ENCODE measurements around the gene ZMAT5.

The ZMAT5 gene

GRCh38 chr22:29750559-29751538 is 16.0 kb downstream of the ZMAT5 start:
- Mint-ChIP-seq H3K4me3 (no peak overlapping the region), H3K4me1 (peaks cover 21% of the 10 kb centered on the region), H3K27me3 (no peaks in the 10 kb centered on the region), H3K9me3 (no peaks in the 10 kb centered on the region), H3K27ac (no peak overlapping the region), H3K36me3 (peaks cover 30% of the 10 kb centered on the region)
- no peak for ATAC-seq

- H3K9me3 Mint-ChIP-seq, result no peaks in the 10 kb centered on the region
- no peaks in the 10 kb centered on the region for H3K27me3 Mint-ChIP-seq
- peaks cover 13% of the 10 kb centered on the region for H3K4me1 Mint-ChIP-seq
- no peak overlapping the region for H3K4me3 Mint-ChIP-seq
- ATAC-seq, result no peak
- H3K27ac Mint-ChIP-seq, result no peak overlapping the region
- peaks cover 36% of the 10 kb centered on the region for H3K36me3 Mint-ChIP-seq
Measured at GRCh38 chr22:29750029-29750428, 16.8 kb downstream of the ZMAT5 start.

DNA sequence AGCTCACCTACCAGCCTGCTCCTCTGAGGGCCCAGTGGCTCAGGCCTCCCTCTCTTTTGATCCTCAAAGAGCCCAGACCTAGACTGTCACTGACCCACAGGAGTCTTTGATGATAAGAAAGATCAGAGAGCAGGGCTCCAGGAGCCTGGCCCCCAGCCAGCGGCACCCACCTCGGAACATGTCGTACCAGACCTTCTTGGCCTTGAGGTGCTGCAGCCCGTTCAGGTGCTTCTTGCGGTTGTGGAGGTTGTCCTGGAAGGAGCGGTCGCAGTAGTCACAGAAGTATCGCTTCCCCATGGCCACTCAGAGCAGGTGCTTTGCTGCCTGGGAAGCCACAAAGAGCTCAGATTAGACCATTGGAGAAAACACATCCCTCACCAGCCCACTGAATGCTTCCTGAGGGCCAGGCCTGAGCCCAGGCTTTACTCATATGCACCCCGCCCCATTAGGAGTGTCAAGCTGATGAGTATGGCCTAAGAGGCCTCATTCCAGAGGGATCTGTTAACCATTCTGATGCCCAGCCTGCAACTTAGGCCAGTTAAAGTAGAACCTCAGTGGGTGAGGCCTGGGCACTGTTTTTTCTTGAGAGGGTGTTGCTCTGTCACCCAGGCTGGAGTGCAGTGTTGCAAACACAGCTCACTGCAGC is 18.4 kb downstream of the ZMAT5 start:
- Mint-ChIP-seq H3K27ac (no peak overlapping the region), H3K27me3 (no peaks in the 10 kb centered on the region), H3K9me3 (no peaks in the 10 kb centered on the region), H3K4me3 (no peak overlapping the region), H3K36me3 (peaks cover 36% of the 10 kb centered on the region), H3K4me1 (peaks cover 7% of the 10 kb centered on the region)
- no peak for ATAC-seq

- ATAC-seq, result no peak
- Mint-ChIP-seq H3K4me1 (peaks cover 7% of the 10 kb centered on the region), H3K9me3 (no peaks in the 10 kb centered on the region), H3K4me3 (no peak overlapping the region), H3K27ac (no peak overlapping the region), H3K27me3 (no peaks in the 10 kb centered on the region), H3K36me3 (peaks cover 36% of the 10 kb centered on the region)
Measured at GRCh38 chr22:29747832-29748231, 19.0 kb downstream of the ZMAT5 start.

- Mint-ChIP-seq H3K27ac (no peak overlapping the region), H3K4me1 (no peaks in the 10 kb centered on the region), H3K4me3 (no peak overlapping the region), H3K27me3 (no peaks in the 10 kb centered on the region), H3K36me3 (peaks cover 51% of the 10 kb centered on the region), H3K9me3 (no peaks in the 10 kb centered on the region)
- ATAC-seq, result no peak
Measured at GRCh38 chr22:29744902-29745301, 21.9 kb downstream of the ZMAT5 start.

- Mint-ChIP-seq H3K36me3 (peaks cover 50% of the 10 kb centered on the region), H3K27ac (no peak overlapping the region), H3K4me3 (no peak overlapping the region), H3K27me3 (no peaks in the 10 kb centered on the region), H3K9me3 (no peaks in the 10 kb centered on the region), H3K4me1 (no peaks in the 10 kb centered on the region)
- no peak for ATAC-seq
Measured at GRCh38 chr22:29742326-29742725, 24.5 kb downstream of the ZMAT5 start.

GRCh38 chr22:29741926-29742325 is 24.9 kb downstream of the ZMAT5 start:
- peaks cover 50% of the 10 kb centered on the region for H3K36me3 Mint-ChIP-seq
- H3K9me3 Mint-ChIP-seq, result no peaks in the 10 kb centered on the region

DNA sequence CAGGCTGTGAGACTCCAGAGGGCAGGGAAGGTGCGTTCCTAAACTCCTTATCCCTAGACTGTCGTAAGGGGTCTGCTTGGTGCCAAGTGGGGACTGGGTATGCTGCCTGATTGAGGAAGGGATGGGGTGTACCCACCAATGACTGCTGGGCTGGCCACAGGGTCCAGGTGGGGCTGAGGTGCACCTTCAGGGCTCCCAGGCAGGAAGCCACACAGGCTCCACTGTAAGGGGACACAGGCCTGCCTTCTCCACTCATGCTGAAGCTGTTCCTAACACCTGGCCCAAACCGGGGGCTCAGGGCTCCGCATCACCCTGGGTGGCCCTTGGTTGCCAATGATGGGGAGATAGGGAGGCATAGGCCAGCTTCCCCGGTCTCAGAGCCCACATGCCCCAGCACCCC is 26.6 kb downstream of the ZMAT5 start:
- H3K27me3 Mint-ChIP-seq, result no peaks in the 10 kb centered on the region
- H3K9me3 Mint-ChIP-seq, result no peaks in the 10 kb centered on the region
- no peak overlapping the region for H3K4me3 Mint-ChIP-seq
- no peaks in the 10 kb centered on the region for H3K4me1 Mint-ChIP-seq
- no peak for ATAC-seq
- H3K27ac Mint-ChIP-seq, result no peak overlapping the region
- peaks cover 54% of the 10 kb centered on the region for H3K36me3 Mint-ChIP-seq

More at GRCh38 chr22:29741926-29742325, 24.9 kb downstream of the ZMAT5 start:
- Mint-ChIP-seq H3K27me3 (no peaks in the 10 kb centered on the region), H3K27ac (no peak overlapping the region), H3K4me3 (no peak overlapping the region), H3K4me1 (no peaks in the 10 kb centered on the region)
- no peak for ATAC-seq

- peaks cover 58% of the 10 kb centered on the region for H3K36me3 Mint-ChIP-seq
- H3K4me1 Mint-ChIP-seq, result peaks cover 3% of the 10 kb centered on the region
- no peaks in the 10 kb centered on the region for H3K9me3 Mint-ChIP-seq
- ATAC-seq, result no peak
- H3K27ac Mint-ChIP-seq, result no peak overlapping the region
- no peaks in the 10 kb centered on the region for H3K27me3 Mint-ChIP-seq
- H3K4me3 Mint-ChIP-seq, result no peak overlapping the region
Measured at GRCh38 chr22:29739346-29739875, 27.4 kb downstream of the ZMAT5 start.

- no peak overlapping the region for H3K27ac Mint-ChIP-seq
Measured at GRCh38 chr22:29738118-29738815, 28.5 kb downstream of the ZMAT5 start.

DNA sequence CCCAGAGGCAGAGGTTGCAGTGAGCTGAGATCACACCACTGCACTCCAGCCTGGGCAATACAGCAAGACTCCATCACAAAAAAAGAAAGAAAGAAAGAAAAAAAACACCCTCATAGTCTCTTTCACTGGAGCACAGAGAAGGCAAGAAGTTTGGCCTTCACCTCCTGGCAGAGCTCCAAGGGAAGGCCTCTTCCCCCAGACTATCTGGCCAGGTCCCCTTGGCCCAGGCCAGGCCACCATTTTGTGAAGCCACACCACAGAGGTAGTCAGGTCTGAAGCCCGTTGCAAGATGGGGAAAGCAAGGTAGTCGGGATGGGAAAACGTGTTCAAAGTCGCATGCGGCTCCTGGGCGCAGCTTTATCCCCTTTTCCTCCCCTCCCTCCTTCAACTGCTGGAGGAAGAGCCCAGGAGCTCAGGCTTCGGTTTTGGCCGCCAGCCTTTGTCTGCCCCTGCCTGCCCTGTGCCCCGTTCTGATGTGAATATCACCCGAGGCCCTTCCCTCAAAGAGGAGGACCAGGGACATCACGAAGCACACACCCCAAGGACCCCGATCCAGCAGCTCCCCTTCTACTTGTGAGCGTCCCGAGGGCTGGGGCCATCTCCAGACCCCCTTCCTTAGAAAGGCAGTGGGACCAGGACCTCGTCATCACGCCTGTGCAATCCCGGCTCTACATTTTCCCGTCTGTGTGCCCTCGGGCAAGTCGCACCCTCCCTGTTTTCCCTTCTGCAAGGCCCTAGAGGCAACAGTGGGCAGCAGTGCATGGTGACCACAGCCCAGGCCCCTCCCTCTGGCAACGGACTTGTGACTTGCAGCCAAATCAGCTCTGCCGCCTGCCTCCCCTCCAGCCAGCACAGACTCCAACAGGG is 29.3 kb downstream of the ZMAT5 start:
- H3K27ac Mint-ChIP-seq, result no peak overlapping the region

More at GRCh38 chr22:29738118-29738815, 28.5 kb downstream of the ZMAT5 start:
- H3K4me3 Mint-ChIP-seq, result no peak overlapping the region
- H3K9me3 Mint-ChIP-seq, result no peaks in the 10 kb centered on the region
- H3K27me3 Mint-ChIP-seq, result no peaks in the 10 kb centered on the region
- H3K36me3 Mint-ChIP-seq, result peaks cover 65% of the 10 kb centered on the region
- peaks cover 13% of the 10 kb centered on the region for H3K4me1 Mint-ChIP-seq
- no peak for ATAC-seq

DNA sequence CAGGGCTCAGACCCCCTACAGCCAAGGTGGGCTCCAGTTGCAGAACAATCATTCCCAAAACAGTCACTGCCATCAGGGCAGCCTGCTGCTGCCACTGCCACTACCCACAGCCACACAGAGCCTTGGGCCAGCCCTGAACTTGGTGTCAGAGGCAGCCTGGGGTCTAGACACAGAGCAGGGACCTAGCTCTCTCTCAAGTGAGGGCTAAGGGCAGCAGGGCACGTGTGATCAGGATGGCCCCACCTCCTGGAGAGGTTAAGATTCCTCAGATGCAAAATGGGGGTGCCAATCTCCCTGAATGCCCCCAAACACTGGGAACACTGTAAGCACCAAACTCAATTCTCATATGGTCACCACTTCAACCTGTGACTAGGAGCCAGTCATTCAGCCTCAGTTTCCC is 31.4 kb downstream of the ZMAT5 start:
- ATAC-seq, result no peak
- Mint-ChIP-seq H3K4me3 (no peak overlapping the region), H3K9me3 (no peaks in the 10 kb centered on the region), H3K4me1 (peaks cover 13% of the 10 kb centered on the region), H3K36me3 (peaks cover 53% of the 10 kb centered on the region), H3K27me3 (no peaks in the 10 kb centered on the region), H3K27ac (no peak overlapping the region)

More for the DNA sequence above, 29.3 kb downstream of the ZMAT5 start:
- Mint-ChIP-seq H3K27me3 (no peaks in the 10 kb centered on the region), H3K36me3 (peaks cover 65% of the 10 kb centered on the region), H3K9me3 (no peaks in the 10 kb centered on the region), H3K4me3 (no peak overlapping the region), H3K4me1 (peaks cover 13% of the 10 kb centered on the region)
- ATAC-seq, result no peak

GRCh38 chr22:29734838-29735237 is 32.0 kb downstream of the ZMAT5 start:
- Mint-ChIP-seq H3K4me3 (no peak overlapping the region), H3K4me1 (peaks cover 13% of the 10 kb centered on the region), H3K27me3 (no peaks in the 10 kb centered on the region), H3K27ac (peak overlapping the region; percentile 79), H3K36me3 (peaks cover 51% of the 10 kb centered on the region), H3K9me3 (no peaks in the 10 kb centered on the region)
- no peak for ATAC-seq

DNA sequence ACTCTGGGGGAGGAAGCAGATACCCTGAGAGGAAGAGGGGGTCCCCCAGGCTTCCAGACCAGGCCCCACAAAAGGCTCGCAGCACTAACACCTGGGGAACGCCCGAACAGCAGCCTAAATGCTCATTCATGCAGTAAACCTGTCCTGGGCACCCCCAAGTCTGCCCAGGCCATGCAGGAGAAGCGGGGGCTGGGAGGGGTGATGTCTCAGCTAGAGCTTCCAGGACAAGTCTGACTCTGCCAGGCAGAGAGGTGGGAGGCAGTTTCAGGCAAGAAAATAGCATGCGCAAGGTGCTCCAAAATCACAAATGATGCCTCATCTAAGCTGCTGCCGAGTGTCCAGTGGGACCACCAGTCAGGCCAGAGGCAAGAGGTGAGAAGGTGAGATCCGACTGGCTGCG is 32.4 kb downstream of the ZMAT5 start:
- peak overlapping the region; percentile 79 for H3K27ac Mint-ChIP-seq
- no peak overlapping the region for H3K4me3 Mint-ChIP-seq
- peaks cover 13% of the 10 kb centered on the region for H3K4me1 Mint-ChIP-seq
- H3K27me3 Mint-ChIP-seq, result no peaks in the 10 kb centered on the region
- H3K9me3 Mint-ChIP-seq, result no peaks in the 10 kb centered on the region
- H3K36me3 Mint-ChIP-seq, result peaks cover 48% of the 10 kb centered on the region
- ATAC-seq, result no peak

Measured in stimulated activated memory B cell treated with anti-CD40 and anti-IgM and Interleukin-4, amounts not matched to agents 10 μg/mL and 1 μg/mL and 100 μg/mL, for 72 hours (primary cell).